NCI-H146 treated with DMSO at 0.1 percent for 48 hours (cell line): ENCODE measurements around the gene TTI1.
A peak's percentile ranks its signal among the peaks of the same experiment; 100 is the strongest.

ENCODE experiments used
- DNase-seq: peaks from one replicate; lab custom pipeline; 2025; ENCODE audit not compliant: unreplicated experiment; lab: John Stamatoyannopoulos, UW

TTI1 gene

GRCh38 chr20:38055294-38055693 lies 22.0 kb upstream of the TTI1 start:
- no peak for DNase-seq

- no peak for DNase-seq
Measured at GRCh38 chr20:38054647-38055046, 21.4 kb upstream of the TTI1 start.

DNA sequence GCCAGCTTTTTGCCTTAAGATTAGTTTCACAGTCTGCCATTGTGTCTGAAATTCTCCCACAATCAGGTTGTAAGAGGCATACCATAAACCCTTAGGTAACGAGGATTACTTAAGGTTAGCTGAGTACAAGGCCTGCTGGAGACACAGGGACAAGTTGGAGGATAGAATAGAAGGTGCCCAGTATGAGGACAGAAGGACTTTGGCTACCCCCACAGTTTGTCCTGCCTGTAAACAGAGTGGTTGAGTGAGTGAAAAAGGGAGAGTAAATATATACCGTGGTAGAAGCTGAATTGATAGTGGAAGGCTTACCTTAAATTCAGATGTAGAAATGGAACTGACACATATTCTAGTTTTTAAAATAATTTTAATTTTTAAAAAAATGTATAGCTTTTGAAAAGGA lies 19.6 kb upstream of the TTI1 start:
- DNase-seq: no peak

- no peak for DNase-seq
Measured at GRCh38 chr20:38050686-38051085, 17.4 kb upstream of the TTI1 start.

DNA sequence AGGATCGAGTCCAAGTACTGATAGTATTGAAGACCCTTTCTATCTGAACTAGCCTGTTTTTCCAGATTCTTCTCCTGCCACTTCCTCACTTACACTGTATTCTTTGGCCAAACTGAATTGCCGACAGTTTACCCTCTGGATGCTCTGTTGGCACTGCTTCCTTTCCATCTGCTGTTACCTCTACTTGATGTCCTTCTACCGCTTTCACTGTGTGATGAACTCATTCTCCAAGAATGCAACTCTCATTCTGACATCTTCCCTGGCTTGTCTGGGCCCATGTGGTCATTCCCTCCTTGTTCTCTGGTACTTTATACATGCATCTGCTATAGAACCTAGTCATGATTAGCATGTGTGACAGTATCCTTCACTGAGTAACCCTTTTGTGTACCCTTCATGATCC lies 16.5 kb upstream of the TTI1 start:
- DNase-seq: no peak

DNA sequence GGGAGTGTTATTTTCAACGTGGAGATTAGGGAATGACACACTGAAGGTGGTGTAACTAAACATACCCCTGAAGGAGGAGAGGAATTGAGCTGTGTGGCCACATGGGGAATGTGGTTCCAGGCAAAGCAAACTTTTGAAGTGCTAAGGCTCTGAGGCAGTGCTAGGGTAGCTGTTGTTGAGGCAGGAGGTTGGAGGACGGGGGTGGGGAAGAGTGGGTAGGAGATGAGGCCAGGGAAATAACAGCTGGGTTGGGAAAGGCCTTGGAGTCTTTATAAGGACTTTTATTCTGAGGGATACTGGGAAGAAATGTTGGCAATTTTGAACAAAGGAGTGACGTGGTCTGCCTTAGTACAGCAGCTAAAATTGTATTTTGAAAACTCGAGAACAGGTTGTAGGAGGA lies 13.3 kb upstream of the TTI1 start:
- no peak for DNase-seq

- no peak for DNase-seq
Measured at GRCh38 chr20:38044685-38045084, 11.4 kb upstream of the TTI1 start.

- DNase-seq: no peak
Measured at GRCh38 chr20:38043512-38044300, 10.4 kb upstream of the TTI1 start.

- DNase-seq: no peak
Measured at GRCh38 chr20:38040276-38040675, 7.0 kb upstream of the TTI1 start.

DNA sequence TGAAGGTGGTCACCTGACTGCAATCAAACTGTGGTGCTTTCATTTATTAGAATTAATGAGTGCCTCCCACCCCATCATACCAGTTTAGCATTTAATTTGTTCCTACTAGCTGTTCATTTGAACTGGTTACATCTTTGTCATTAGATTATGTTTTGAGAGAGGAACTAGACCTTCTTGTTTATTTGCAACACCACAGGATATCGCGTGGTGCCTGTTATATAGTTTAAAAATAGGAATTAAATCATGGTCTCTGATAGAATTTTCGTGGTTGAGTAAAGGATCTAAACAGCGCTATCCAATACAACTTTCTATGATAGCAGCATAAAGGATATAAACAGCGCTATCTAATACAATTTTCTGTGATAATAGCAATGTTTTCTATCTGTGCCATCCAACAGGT lies 3.1 kb upstream of the TTI1 start:
- DNase-seq: no peak

DNA sequence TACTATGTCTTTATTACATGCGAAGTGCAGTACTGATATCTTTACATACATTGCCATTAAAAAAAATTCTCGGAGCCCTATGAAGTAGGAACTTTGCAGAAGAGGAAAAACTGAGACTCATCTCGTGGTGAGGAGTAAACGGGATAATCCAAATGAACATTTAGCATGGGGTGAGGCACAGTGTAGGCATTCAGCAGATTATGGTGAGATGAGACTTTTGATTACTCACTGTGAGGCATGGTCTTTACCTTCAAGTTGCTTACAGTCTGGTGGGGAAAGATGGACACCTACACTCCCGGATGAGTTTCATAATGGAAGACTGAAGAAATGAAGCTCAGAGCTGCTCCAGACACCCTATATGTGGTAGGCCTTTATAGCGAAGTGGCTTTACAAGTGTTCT lies 1.7 kb upstream of the TTI1 start:
- DNase-seq: no peak

GRCh38 chr20:38034108-38034649 lies 923 bp upstream of the TTI1 start:
- no peak for DNase-seq

- DNase-seq: peak; percentile 50
Measured at GRCh38 chr20:38032585-38033329, 499 bp downstream of the TTI1 start.

DNA sequence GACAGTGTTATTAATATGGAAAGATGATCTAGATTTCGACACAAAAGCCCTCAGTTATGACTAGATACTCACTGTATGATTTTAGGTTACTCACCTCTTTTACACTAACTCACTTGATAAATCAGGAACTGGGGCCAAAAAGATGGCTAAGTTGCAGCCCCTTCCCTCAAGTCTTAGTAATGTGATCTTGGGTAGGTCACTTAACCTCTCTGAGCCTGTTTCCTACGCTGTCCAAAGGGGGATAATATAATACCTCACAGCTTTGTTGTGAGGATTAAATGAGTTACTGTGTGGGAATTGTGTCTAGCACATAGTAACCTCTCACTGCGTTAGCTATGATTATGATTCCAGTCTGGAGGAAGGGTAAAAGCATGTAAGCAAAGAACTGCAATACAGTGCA lies 1.3 kb downstream of the TTI1 start:
- DNase-seq: no peak

GRCh38 chr20:38029453-38029852 lies 3.8 kb downstream of the TTI1 start:
- DNase-seq: no peak

DNA sequence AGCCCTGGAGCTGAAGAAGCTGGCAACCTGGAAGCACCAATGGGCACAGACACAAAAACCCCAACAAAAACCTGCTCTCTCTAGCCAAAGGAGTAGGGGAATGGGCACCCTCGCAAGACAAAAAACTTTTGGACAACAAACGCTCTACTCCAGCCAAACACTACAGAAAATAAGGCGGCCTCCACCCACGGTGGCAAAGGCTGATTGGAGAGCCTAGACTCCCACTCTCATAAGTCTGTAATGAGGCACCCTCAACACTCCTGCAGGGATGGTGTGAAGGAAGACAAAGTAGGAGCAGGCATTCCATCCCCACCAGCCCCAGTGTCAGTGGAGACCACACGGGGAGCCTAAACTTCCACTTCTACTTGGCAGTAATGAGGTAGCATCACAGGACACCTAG lies 8.8 kb downstream of the TTI1 start:
- DNase-seq: no peak

DNA sequence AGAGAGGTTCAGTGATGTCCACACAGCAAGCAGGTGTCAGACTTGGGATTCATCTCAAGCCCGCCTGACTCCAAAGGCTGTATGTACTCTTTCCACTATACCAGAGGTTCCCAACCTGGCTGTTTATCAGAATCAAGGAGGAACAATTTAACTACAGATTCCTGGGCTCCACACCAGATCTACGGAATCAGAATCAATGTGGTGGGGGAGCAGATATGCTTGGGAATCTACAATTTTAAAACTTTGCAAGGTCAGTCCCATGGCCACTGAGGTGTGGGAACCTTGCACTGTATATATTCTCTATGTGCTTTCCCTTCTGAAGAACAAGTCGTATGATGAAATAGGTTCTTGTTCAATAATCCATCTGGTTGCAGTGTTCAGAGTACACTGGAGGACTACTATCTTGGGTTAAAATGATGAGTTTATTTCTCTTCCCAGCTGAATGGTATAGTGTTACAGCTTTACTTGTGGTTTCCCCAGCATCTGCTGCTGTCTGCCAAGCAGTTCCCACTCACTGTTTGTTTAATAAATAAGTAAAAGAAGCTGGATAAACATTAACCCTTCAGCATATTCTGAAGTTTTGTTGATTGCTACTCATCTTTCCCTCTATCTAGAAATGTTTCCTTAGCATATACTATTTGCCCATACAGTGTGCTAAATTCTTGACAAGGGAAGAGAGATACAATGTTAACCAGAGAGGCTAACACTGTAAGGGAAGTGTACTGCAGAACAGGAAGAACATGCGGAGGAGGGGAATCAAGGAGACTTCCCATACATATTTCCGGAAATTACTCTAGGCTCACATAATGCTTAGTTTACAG lies 9.9 kb downstream of the TTI1 start:
- DNase-seq: no peak

DNA sequence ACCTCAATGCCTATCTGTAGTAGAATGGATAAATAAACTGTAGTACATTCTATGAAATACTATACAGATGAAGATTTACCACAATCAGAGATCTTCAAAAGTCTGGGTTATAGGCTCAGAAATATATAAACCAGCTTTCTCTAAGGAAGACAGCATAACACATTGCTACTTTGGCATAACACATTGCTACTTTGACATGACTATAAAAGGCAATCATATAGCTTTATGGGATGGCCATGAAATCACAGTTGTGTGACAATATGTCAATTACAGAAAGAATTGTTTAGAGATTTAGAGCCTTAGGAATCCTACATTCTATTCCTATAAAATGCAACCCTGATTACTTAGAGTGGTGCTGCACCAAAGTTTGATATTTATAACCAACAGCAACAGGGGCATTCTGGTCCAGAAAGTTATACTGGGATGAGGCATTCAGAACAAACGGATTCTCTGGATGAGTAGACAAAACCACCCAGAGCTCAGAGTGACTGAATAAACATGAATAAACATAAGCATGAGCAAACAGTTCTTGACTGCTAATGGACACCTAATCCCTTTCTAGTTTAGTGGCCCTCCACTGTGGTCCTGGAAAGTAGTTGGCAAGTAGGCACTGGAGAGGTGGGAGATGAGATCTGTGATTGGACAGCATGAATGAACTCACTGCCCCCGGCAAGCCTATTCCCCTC lies 12.0 kb downstream of the TTI1 start:
- no peak for DNase-seq

GRCh38 chr20:38018385-38018784 lies 14.9 kb downstream of the TTI1 start:
- DNase-seq: no peak

DNA sequence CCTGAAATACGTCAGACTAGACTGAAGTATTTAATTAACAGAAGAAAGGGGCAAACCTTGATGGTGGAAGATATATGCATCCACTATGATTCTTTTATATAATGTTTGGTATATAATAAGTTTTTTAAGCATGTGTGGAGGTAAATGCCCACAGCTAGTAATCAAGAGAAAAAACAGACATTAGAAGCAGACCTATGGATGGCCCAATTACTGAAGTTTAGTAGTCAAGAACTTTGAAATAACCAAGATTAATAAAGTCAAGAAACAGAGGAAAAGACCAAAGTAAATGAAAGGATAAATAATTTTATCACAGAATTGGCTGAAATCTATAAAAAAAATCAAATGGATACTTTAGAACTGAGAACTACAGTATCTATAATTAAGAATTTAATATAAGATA lies 15.3 kb downstream of the TTI1 start:
- DNase-seq: no peak

DNA sequence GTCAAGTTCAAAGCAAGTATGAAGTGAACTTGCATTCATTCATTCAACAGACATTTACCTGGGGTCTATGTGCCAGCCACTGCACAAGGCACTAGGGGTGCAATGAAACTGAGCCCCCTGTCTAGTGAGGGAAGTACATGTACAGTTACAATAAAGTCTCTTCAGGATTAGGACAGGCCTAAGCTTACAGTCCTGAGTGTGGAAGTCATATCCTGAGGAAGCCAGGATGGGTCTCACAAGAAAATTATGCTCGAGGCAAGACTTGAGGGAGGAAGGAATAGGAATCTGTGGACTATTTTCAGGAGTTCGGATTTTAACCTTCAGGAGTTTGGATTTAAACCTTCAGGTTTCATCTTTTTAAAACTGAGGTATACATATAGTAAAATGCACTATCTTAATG lies 19.4 kb downstream of the TTI1 start:
- no peak for DNase-seq
